DMS 273 (cell line): Measurements from ENCODE around the gene EBI3.
"Not testable (repeated sequence)": the region's sequence is repeated elsewhere in the genome, so short reads cannot be mapped to it uniquely, and the experiment has no call there.

Experiments
- DNase-seq: peaks from one replicate; lab custom pipeline; 2025; ENCODE audit not compliant: unreplicated experiment; lab: John Stamatoyannopoulos, UW

The EBI3 gene

GRCh38 chr19:4229179-4229931 is at the start of gene EBI3:
EBI3 (plus strand) TSS chr19:4229523; CDS start chr19:4229551, 28 bp downstream.
- peak; percentile 38 for DNase-seq

GRCh38 chr19:4181053-4181508 is 48.2 kb upstream of the EBI3 start:
- no peak for DNase-seq

GRCh38 chr19:4182084-4182810 is 47.1 kb upstream of the EBI3 start, which contains the start of the genes ANKRD24 and SIRT6:
ANKRD24 (plus strand) TSS chr19:4182689; CDS start chr19:4186426, 3,737 bp downstream.
SIRT6 (minus strand) TSS chr19:4182563; CDS start chr19:4182539, 24 bp downstream.
- peak; percentile 99 for DNase-seq

- DNase-seq, result peak; percentile 88
Measured at GRCh38 chr19:4183967-4184717, 45.2 kb upstream of the EBI3 start.

GRCh38 chr19:4184718-4185352 is 44.5 kb upstream of the EBI3 start:
- DNase-seq, result no peak

- no peak for DNase-seq
Measured at GRCh38 chr19:4185413-4186086, 43.8 kb upstream of the EBI3 start.

GRCh38 chr19:4186087-4186993 is 43.0 kb upstream of the EBI3 start:
- peak; percentile 91 for DNase-seq

GRCh38 chr19:4187313-4188122 is 41.8 kb upstream of the EBI3 start:
- DNase-seq, result no peak

- DNase-seq, result no peak
Measured at GRCh38 chr19:4189641-4190040, 39.7 kb upstream of the EBI3 start.

GRCh38 chr19:4192537-4192936 is 36.8 kb upstream of the EBI3 start:
- DNase-seq, result not testable (repeated sequence)

- no peak for DNase-seq
Measured at GRCh38 chr19:4194353-4194752, 35.0 kb upstream of the EBI3 start.

- no peak for DNase-seq
Measured at GRCh38 chr19:4196009-4196408, 33.3 kb upstream of the EBI3 start.

- no peak for DNase-seq
Measured at GRCh38 chr19:4196587-4197148, 32.7 kb upstream of the EBI3 start.

- DNase-seq, result no peak
Measured at GRCh38 chr19:4197228-4197624, 32.1 kb upstream of the EBI3 start.

GRCh38 chr19:4197625-4198466 is 31.5 kb upstream of the EBI3 start:
- peak; percentile 69 for DNase-seq

GRCh38 chr19:4198467-4199126 is 30.7 kb upstream of the EBI3 start:
- DNase-seq, result no peak
